Smooth muscle cell (in vitro differentiated cells): Measurements from ENCODE around the gene PRRX2. TPM values are rescaled to one million over a fixed set of nuclear protein-coding genes. Genes with fewer than 3 reads are reported as not detected.

Source experiments
- DNase-seq: peaks from one replicate; lab custom pipeline; 2025; ENCODE audit not compliant: unreplicated experiment; lab: John Stamatoyannopoulos, UW
- H2AFZ ChIP-seq: fragments of 200-600 bp; sonication (generic); 2 replicates; pipeline ENCODE4 v1.6.0; 2016; ENCODE audit warnings: antibody characterized with exemption, low read depth, mild to moderate bottlenecking
- H3F3A ChIP-seq: fragments of 200-600 bp; sonication (generic); 2 replicates; pipeline ENCODE4 v1.6.0; 2017; ENCODE audit warnings: antibody characterized with exemption, low read depth
- H3K27ac ChIP-seq: fragments of 200-600 bp; sonication (generic); 2 replicates; pipeline ENCODE4 v1.5.1; 2016; ENCODE audit warnings: low read depth, mild to moderate bottlenecking
- H3K27me3 ChIP-seq: fragments of 200-600 bp; sonication (generic); 2 replicates; pipeline ENCODE4 v1.6.1; 2016; ENCODE audit warnings: low read depth, mild to moderate bottlenecking
- H3K36me3 ChIP-seq: fragments of 200-600 bp; sonication (generic); 2 replicates; pipeline ENCODE4 v1.5.1; 2016; ENCODE audit warnings: low read depth
- H3K4me1 ChIP-seq: fragments of 200-600 bp; sonication (generic); 2 replicates; pipeline ENCODE4 v1.5.1; 2016; ENCODE audit warnings: low read depth
- H3K4me2 ChIP-seq: fragments of 200-600 bp; sonication (generic); 2 replicates; pipeline ENCODE4 v1.6.0; 2016; ENCODE audit warnings: mild to moderate bottlenecking
- H3K4me3 ChIP-seq: fragments of 200-600 bp; sonication (generic); 2 replicates; pipeline ENCODE4 v1.5.1; 2016; ENCODE audit warnings: mild to moderate bottlenecking
- H3K79me2 ChIP-seq: fragments of 200-600 bp; sonication (generic); 2 replicates; pipeline ENCODE4 v1.6.0; 2016; ENCODE audit warnings: low read depth, mild to moderate bottlenecking
- H3K9ac ChIP-seq: fragments of 200-600 bp; sonication (generic); 2 replicates; pipeline ENCODE4 v1.6.0; 2016; ENCODE audit warnings: low read depth
- H3K9me3 ChIP-seq: fragments of 200-600 bp; sonication (generic); replicated peaks from 2 replicates; pipeline ENCODE4 v1.5.1; 2016; ENCODE audit warnings: low read depth
- H4K20me1 ChIP-seq: fragments of 200-600 bp; sonication (generic); 2 replicates; pipeline ENCODE4 v1.6.0; 2016; ENCODE audit warnings: low read depth
- CTCF ChIP-seq: fragments of 200-600 bp; sonication (generic); IDR thresholded peaks from 2 replicates; pipeline ENCODE4 v1.5.1; 2017; ENCODE audit warnings: borderline replicate concordance, mild to moderate bottlenecking, antibody characterized with exemption; ENCODE audit not compliant: insufficient read depth, poor library complexity, severe bottlenecking
- WGBS: methylation state at CpG from one replicate; pipeline ENCODE4 v1.1.7; 2016; ENCODE audit warnings: low lambda C conversion rate; 5-methylcytosine and 5-hydroxymethylcytosine counted together
- polyA plus RNA-seq: library from polyadenylated mRNA; unstranded; fragments of >200 nt; fragmentation: Nextera tagmentation; extraction: Ambion mirVana; gene quantifications from 2 replicates; pipeline ENCODE4 v1.2.1, GENCODE V29; 2016
- total RNA-seq: library from RNA; depleted of rRNA; stranded (reverse); fragments of >200 nt; gene quantifications from 2 replicates; pipeline ENCODE4 v1.2.3, GENCODE V29; 2014

PRRX2 gene
- total and polyA plus RNA-seq, 2 experiments from 2014 or later, result 87.7 to 234 TPM

DNA sequence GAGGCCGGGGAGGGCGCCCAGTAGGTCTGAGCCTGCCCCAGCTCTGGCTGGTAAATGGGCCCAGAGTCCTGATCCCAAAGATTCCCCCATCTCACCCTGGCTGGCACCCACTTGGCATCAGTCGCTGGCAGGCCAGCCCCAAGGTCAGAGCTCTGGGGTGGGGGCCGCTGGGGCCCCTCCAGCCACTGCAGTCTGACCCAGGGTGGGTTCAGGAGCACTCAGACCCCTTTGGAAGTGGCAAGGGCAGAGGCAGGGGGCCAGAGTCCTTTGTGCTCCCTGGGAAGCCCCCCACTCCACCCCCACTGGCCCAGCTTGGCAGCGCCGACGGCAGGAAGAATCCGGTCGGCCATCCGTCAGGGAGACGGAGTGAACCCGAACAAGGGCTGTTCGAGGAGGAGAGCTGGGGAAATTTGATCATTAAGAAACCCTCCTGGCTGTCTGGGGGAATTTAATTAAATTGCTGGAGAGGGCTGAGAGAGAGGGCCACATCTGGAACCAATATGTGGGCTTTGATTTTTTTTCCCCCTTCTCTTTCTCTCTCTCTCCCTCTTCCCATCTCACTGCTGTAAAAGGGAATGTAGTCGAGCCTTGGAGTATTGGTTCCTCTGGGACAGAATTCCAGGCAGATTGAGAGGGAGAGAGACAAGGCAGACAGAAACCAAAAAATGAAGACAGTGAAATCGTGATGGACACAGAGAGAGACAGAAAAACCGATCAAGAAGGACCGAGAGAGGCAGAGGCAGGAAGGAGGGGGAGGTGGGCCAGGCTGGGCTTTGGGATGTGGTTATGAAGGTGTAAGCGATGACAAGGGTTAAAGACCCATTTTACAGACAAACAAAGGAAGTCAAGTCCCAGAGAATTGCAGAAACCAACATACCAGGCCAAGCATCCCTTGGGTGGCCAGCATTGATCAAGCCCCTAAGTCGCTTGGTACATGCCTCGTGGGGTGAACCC is 15.4 kb upstream of the PRRX2 start:
- Histone ChIP-seq H3K36me3 (no peaks in the 10 kb centered on the region), H3K27ac (no peak overlapping the region), H3K4me2 (no peak overlapping the region), H3K4me3 (no peak overlapping the region), H3K9me3 (no peaks in the 10 kb centered on the region), H3K27me3 (no peaks in the 10 kb centered on the region), H2AFZ (no peak overlapping the region), H3F3A (no peaks in the 10 kb centered on the region), H3K79me2 (no peaks in the 10 kb centered on the region), H3K9ac (no peak overlapping the region), H4K20me1 (no peaks in the 10 kb centered on the region), H3K4me1 (no peaks in the 10 kb centered on the region)
- TF ChIP-seq CTCF, result no peak
- WGBS, result 69% methylated on average over 20 of the region's 20 CpGs
- DNase-seq, result no peak

GRCh38 chr9:129650680-129651235 is 14.7 kb upstream of the PRRX2 start:
- Histone ChIP-seq H4K20me1 (no peaks in the 10 kb centered on the region), H3K27ac (no peak overlapping the region), H3K4me2 (no peak overlapping the region), H3K9ac (no peak overlapping the region), H3K36me3 (no peaks in the 10 kb centered on the region), H3K4me1 (no peaks in the 10 kb centered on the region), H3K27me3 (no peaks in the 10 kb centered on the region), H2AFZ (no peak overlapping the region), H3K79me2 (no peaks in the 10 kb centered on the region), H3K4me3 (no peak overlapping the region), H3K9me3 (no peaks in the 10 kb centered on the region), H3F3A (no peaks in the 10 kb centered on the region)
- WGBS, result 84% methylated on average over 10 of the region's 10 CpGs
- DNase-seq, result no peak
- no peak for TF ChIP-seq CTCF

GRCh38 chr9:129653823-129654553 is 11.5 kb upstream of the PRRX2 start:
- WGBS, result 38% methylated on average over 17 of the region's 19 CpGs
- no peak overlapping the region for H3K27ac ChIP-seq
- no peaks in the 10 kb centered on the region for H3K79me2 ChIP-seq
- no peak overlapping the region for H3K9ac ChIP-seq
- H3F3A ChIP-seq, result peaks cover 11% of the 10 kb centered on the region
- no peaks in the 10 kb centered on the region for H3K4me1 ChIP-seq
- H3K9me3 ChIP-seq, result no peaks in the 10 kb centered on the region
- no peak for TF ChIP-seq CTCF
- no peak for DNase-seq
- peak overlapping the region; percentile 71 for H2AFZ ChIP-seq
- H3K27me3 ChIP-seq, result no peaks in the 10 kb centered on the region
- H4K20me1 ChIP-seq, result no peaks in the 10 kb centered on the region
- H3K36me3 ChIP-seq, result no peaks in the 10 kb centered on the region
- H3K4me2 ChIP-seq, result peak overlapping the region; percentile 16
- no peak overlapping the region for H3K4me3 ChIP-seq
